Neural progenitor cell (in vitro differentiated cells): Measurements from ENCODE around the gene TNS3. TPM values are rescaled to one million over a fixed set of nuclear protein-coding genes. Genes with fewer than 3 reads are reported as not detected.

Experiments
- DNase-seq: peaks from one replicate; pipeline ENCODE4 v3.0.0-alpha.2; 2016; ENCODE audit warnings: low spot score
- H2AFZ ChIP-seq: fragments of 200-600 bp; sonication (generic); replicated peaks from 2 replicates; pipeline ENCODE4 v1.6.1; 2016; ENCODE audit warnings: antibody characterized with exemption
- H3F3A ChIP-seq: fragments of 200-600 bp; sonication (generic); 2 replicates; pipeline ENCODE4 v1.6.1; 2016; ENCODE audit warnings: antibody characterized with exemption, low read depth
- H3K27ac ChIP-seq: fragments of 200-600 bp; sonication (generic); 2 replicates; pipeline ENCODE4 v1.5.1; 2016; ENCODE audit warnings: mild to moderate bottlenecking
- H3K27me3 ChIP-seq: fragments of 200-600 bp; sonication (generic); 2 replicates; pipeline ENCODE4 v1.6.1; 2016; ENCODE audit warnings: mild to moderate bottlenecking, moderate library complexity
- H3K36me3 ChIP-seq: fragments of 200-600 bp; sonication (generic); 2 replicates; pipeline ENCODE4 v1.5.1; 2016
- H3K4me1 ChIP-seq: fragments of 200-600 bp; sonication (generic); 2 replicates; pipeline ENCODE4 v1.6.1; 2016; ENCODE audit warnings: mixed run types
- H3K4me2 ChIP-seq: fragments of 200-600 bp; sonication (generic); 2 replicates; pipeline ENCODE4 v1.6.1; 2016
- H3K4me3 ChIP-seq: fragments of 200-600 bp; sonication (generic); 2 replicates; pipeline ENCODE4 v1.5.1; 2016
- H3K79me2 ChIP-seq: fragments of 200-600 bp; sonication (generic); 2 replicates; pipeline ENCODE4 v1.6.1; 2016; ENCODE audit warnings: low read depth
- H3K9ac ChIP-seq: fragments of 200-600 bp; sonication (generic); 2 replicates; pipeline ENCODE4 v1.6.1; 2016
- H3K9me3 ChIP-seq: fragments of 200-600 bp; sonication (generic); 2 replicates; pipeline ENCODE4 v1.5.1; 2016; ENCODE audit warnings: low read depth
- H4K20me1 ChIP-seq: fragments of 200-600 bp; sonication (generic); 2 replicates; pipeline ENCODE4 v1.6.1; 2016; ENCODE audit warnings: low read depth
- H3K27ac Mint-ChIP-seq: 3 replicates; pipeline ENCODE4 v1.8.0; 2021; ENCODE audit warnings: mixed read lengths
- H3K27me3 Mint-ChIP-seq: 2 replicates; pipeline ENCODE4 v1.8.0; 2022; ENCODE audit warnings: low read depth, mild to moderate bottlenecking, inconsistent platforms, moderate library complexity, mixed read lengths; ENCODE audit not compliant: insufficient read depth
- H3K36me3 Mint-ChIP-seq: 3 replicates; pipeline ENCODE4 v1.8.0; 2021; ENCODE audit warnings: mixed read lengths
- H3K4me1 Mint-ChIP-seq: 3 replicates; pipeline ENCODE4 v1.8.0; 2021; ENCODE audit warnings: mixed read lengths
- H3K4me3 Mint-ChIP-seq: 3 replicates; pipeline ENCODE4 v1.8.0; 2021; ENCODE audit warnings: mild to moderate bottlenecking, moderate library complexity, mixed read lengths
- H3K9me3 Mint-ChIP-seq: 3 replicates; pipeline ENCODE4 v1.8.0; 2020; ENCODE audit warnings: mixed read lengths
- EZH2 ChIP-seq: fragments of 200-600 bp; sonication (generic); IDR thresholded peaks from 2 replicates; pipeline ENCODE4 v1.6.1; 2017; ENCODE audit warnings: antibody characterized with exemption, mild to moderate bottlenecking, moderate library complexity
- EZH2phosphoT487 ChIP-seq: fragments of 200-600 bp; sonication (generic); IDR thresholded peaks from 2 replicates; pipeline ENCODE4 v1.6.1; 2017; ENCODE audit warnings: antibody characterized with exemption
- total RNA-seq: library from RNA; depleted of rRNA; stranded (reverse); fragments of >200 nt; gene quantifications from 2 replicates; pipeline ENCODE4 v1.2.3, GENCODE V29; 2015; ENCODE audit warnings: low replicate concordance
- TF ChIP-seq, protein P1 (sequence below): fragments of 200-600 bp; sonication (generic); IDR thresholded peaks from 2 replicates; pipeline ENCODE4 v1.5.1; 2017; ENCODE audit warnings: antibody characterized with exemption, mild to moderate bottlenecking

TNS3 gene
- total RNA-seq, 1 donor from 2014 or later: 15.0 TPM

DNA sequence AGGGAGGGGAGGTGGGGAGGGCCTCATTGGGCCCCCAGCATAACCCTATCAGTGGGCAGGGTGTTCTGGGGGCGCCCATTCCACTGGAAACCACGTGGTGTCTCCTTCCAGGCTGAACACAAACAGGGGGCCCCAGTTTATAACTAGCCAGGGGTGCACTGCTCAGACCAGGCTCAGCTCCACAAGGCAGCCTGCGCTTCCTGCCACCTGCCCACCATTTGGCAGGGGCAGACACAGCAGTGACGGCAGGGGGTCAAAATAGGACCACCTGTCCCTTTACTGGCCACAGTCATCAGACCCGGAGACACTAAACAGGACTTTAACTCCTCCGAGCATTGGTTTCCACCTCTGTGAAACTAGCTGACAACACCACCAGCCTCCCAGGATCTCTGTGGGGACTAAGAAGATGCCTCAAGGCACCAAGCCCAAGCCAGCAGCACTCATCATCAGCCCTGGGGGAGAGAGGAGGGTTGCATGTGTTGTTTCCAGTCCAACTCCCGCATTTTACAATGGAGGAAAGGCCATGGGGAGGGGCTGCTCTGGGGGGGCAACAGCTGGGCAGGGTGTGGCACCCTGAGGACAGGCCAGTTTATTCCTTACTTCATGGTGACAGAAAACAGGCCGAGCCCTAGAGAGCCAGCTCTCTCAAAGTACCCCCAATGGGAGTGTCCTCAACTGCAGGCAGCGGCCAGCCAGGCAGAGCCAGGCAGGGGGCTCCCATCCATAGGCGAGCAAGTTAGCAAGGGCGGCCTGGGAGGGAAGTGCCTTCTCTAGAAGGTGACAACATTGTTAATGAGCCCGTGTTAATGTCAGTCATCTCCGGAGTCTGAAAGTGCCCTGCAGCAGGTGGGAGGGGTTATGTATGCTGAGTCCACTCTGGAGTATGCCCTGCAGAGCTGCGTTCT lies 127.6 kb downstream of the TNS3 start:
- no peak overlapping the region for H2AFZ ChIP-seq
- H3K4me1 ChIP-seq: peaks cover 19% of the 10 kb centered on the region
- no peaks in the 10 kb centered on the region for H3K36me3 ChIP-seq
- H3K79me2 ChIP-seq: no peaks in the 10 kb centered on the region
- H3K27me3 ChIP-seq: no peaks in the 10 kb centered on the region
- H3K36me3 Mint-ChIP-seq: no peaks in the 10 kb centered on the region
- no peak overlapping the region for H3K27ac ChIP-seq
- peaks cover 12% of the 10 kb centered on the region for H3F3A ChIP-seq
- H3K4me2 ChIP-seq: no peak overlapping the region
- H3K4me1 Mint-ChIP-seq: peaks cover 22% of the 10 kb centered on the region
- H3K4me3 ChIP-seq: no peak overlapping the region
- no peaks in the 10 kb centered on the region for H3K9me3 ChIP-seq
- peaks cover 5% of the 10 kb centered on the region for H4K20me1 ChIP-seq
- no peak for DNase-seq
- no peak overlapping the region for H3K9ac ChIP-seq
- no peak overlapping the region for H3K4me3 Mint-ChIP-seq
- H3K9me3 Mint-ChIP-seq: no peaks in the 10 kb centered on the region
- peaks cover 2% of the 10 kb centered on the region for H3K27me3 Mint-ChIP-seq
- no peak overlapping the region for H3K27ac Mint-ChIP-seq
- TF ChIP-seq, protein P1, sequence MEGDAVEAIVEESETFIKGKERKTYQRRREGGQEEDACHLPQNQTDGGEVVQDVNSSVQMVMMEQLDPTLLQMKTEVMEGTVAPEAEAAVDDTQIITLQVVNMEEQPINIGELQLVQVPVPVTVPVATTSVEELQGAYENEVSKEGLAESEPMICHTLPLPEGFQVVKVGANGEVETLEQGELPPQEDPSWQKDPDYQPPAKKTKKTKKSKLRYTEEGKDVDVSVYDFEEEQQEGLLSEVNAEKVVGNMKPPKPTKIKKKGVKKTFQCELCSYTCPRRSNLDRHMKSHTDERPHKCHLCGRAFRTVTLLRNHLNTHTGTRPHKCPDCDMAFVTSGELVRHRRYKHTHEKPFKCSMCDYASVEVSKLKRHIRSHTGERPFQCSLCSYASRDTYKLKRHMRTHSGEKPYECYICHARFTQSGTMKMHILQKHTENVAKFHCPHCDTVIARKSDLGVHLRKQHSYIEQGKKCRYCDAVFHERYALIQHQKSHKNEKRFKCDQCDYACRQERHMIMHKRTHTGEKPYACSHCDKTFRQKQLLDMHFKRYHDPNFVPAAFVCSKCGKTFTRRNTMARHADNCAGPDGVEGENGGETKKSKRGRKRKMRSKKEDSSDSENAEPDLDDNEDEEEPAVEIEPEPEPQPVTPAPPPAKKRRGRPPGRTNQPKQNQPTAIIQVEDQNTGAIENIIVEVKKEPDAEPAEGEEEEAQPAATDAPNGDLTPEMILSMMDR: no peak
- TF ChIP-seq EZH2 (no peak), EZH2phosphoT487 (no peak)

DNA sequence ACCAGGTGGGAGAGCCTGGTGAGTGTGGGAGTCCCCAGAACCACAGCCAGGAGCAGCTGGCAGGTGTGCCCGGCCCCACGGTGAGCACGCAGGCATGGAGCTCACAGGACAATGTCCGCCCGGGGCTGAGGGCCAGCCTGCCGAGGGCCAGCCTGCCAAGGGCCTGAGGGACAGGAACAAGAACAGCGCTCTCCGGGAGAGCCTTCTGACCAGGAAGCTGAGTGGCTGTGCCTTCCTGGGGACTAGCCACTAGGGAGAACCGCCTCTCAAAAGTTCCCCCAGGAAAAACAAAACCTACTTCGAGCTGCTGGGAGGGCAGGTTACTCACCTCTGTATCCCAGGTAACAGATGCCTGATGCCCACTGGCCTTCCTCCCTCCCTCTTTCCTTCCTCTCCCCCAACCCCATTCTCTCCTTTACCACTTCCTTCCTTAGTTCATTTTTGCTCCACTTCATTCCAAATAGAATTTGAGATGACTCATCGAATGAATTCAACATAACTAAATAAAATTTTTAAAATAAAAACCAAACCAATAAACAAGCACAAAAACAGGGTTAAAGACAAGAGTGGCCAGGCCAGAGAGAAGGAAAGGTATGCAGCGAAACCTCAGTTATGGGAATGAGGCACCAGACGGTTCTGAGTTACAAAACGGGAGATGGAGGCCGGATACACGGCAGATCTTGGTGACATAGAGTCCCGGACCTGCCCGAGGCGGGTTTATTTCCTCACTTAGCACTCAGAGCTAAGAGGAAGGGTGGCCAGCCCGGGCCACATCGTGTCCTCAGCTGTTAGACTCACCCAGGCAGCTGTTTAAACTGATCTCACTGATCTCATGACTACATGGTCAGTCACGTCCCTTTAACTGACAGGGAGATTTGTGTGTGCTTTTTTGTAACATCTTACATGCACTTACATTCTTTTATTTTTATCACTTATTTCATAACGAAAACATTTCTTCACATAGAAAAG lies 128.5 kb downstream of the TNS3 start:
- Mint-ChIP-seq H3K27ac (no peak overlapping the region), H3K36me3 (no peaks in the 10 kb centered on the region), H3K9me3 (no peaks in the 10 kb centered on the region), H3K4me1 (peaks cover 25% of the 10 kb centered on the region), H3K4me3 (no peak overlapping the region), H3K27me3 (peaks cover 2% of the 10 kb centered on the region)
- Histone ChIP-seq H3K27ac (no peak overlapping the region), H3K4me3 (no peak overlapping the region), H3K27me3 (no peaks in the 10 kb centered on the region), H3K36me3 (no peaks in the 10 kb centered on the region), H3K4me1 (peaks cover 19% of the 10 kb centered on the region), H4K20me1 (peaks cover 5% of the 10 kb centered on the region), H3K9ac (no peak overlapping the region), H3K79me2 (no peaks in the 10 kb centered on the region), H3F3A (peaks cover 12% of the 10 kb centered on the region), H3K4me2 (no peak overlapping the region), H3K9me3 (no peaks in the 10 kb centered on the region), H2AFZ (no peak overlapping the region)
- no peak for TF ChIP-seq EZH2
- TF ChIP-seq, protein P1: no peak
- no peak for TF ChIP-seq EZH2phosphoT487
- DNase-seq: no peak

DNA sequence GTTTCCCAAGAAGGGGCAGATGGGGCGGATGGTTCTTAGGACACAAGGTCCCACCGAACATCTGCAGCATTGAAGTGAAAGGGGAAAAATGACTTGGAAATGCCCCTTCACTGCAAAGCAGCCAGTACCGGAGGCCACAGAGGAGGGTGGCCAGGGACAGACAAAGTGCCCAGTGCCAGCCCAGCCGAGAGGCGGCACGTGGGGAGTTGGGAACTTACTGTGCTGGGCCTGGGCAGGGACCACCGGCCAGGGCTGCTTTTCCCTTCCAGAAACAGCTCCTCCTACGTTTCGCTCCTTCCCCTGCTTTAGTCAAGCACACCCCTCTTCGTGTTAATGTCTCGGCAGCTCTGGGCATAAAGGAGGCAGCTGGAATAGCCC lies 129.2 kb downstream of the TNS3 start:
- DNase-seq: no peak
- Histone ChIP-seq H4K20me1 (peaks cover 5% of the 10 kb centered on the region), H3F3A (peaks cover 12% of the 10 kb centered on the region), H3K27ac (no peak overlapping the region), H3K9me3 (no peaks in the 10 kb centered on the region), H3K9ac (no peak overlapping the region), H3K4me1 (peaks cover 19% of the 10 kb centered on the region), H3K4me3 (no peak overlapping the region), H3K79me2 (no peaks in the 10 kb centered on the region), H2AFZ (no peak overlapping the region), H3K36me3 (no peaks in the 10 kb centered on the region), H3K27me3 (no peaks in the 10 kb centered on the region), H3K4me2 (no peak overlapping the region)
- no peak overlapping the region for H3K27ac Mint-ChIP-seq
- no peaks in the 10 kb centered on the region for H3K9me3 Mint-ChIP-seq
- H3K4me3 Mint-ChIP-seq: no peak overlapping the region
- H3K36me3 Mint-ChIP-seq: no peaks in the 10 kb centered on the region
- peaks cover 2% of the 10 kb centered on the region for H3K27me3 Mint-ChIP-seq
- H3K4me1 Mint-ChIP-seq: peaks cover 26% of the 10 kb centered on the region
- TF ChIP-seq EZH2phosphoT487 (no peak), EZH2 (no peak)
- TF ChIP-seq, protein P1: no peak
